ENCODE measurements around the gene NME1. TPM values are rescaled to one million over a fixed set of nuclear protein-coding genes. Genes with fewer than 3 reads are reported as not detected.

Gene NME1
- total RNA-seq, 2 donors from 2014 or later: 17.2 to 19.9 TPM

DNA sequence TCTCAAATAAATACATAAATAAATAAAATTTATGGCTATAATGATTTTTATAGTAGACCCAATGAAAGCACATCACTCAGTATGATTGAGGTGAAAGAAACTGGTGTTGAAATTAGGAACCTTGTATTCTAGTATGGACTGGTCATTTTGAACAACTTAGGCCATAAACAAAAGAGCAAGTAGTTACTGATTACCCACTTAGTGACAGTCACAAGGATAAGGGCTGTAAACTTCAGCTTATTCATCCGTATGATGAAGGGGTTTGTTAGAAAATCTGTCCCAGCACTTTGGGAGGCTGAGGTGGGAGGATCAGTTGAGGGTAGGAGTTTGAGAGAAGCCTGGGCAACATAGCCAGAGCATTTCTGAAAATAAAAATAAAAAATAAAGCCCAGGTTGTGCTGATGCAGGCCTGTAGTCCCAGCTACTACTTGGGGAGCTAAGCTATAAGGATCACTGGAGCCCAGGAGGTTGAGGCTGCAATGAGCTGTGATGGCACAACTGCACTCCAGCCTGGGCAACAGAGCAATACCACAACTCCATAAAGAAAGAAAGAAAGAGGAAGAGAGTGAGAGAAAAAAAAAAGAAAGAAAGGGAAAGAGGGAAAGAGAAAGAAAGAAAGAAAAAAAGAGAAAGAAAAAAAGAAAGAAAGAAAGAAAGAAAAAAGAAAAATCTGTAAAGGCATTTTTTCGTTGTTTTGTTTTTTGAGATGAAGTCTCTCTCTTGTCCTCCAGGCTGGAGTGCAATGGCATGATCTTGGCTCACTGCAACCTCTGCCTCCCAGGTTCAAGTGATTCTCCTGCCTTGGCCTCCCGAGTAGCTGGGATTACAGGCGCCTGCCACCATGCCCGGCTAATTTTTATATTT is 28.5 kb upstream of the NME1 start:
- no peak overlapping the region for H3K27ac Mint-ChIP-seq

DNA sequence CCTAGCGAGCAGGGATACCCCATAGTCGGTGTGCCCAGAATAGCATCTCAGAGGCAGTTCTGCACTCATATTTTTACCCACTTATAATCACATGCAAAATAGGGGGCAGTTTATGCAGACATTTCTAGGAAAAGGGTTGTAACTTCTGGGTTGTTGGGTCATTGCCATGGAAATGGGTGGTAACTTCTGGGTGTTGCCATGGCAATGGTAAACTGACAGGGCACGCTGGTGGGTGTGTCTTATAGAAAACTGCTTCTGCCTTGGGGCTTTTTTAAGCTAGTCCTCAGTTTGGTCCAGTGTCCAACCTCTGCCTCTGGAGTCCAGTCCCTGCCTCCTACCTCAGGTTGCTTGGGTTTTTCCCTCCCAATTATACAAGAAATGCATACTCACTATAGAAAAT is 25.3 kb upstream of the NME1 start:
- DNase-seq: no peak
- no peak overlapping the region for H3K4me3 Mint-ChIP-seq
- peak; percentile 23 for ATAC-seq
- H3K36me3 Mint-ChIP-seq (ENCODE audit: low read depth): no peaks in the 10 kb centered on the region
- no peak overlapping the region for H3K27ac Mint-ChIP-seq
- no peaks in the 10 kb centered on the region for H3K27me3 Mint-ChIP-seq
- H3K9me3 ChIP-seq (ENCODE audit: control insufficient read depth, low read length, poor library complexity, severe bottlenecking): no peaks in the 10 kb centered on the region
- H3K4me1 Mint-ChIP-seq: peaks cover 3% of the 10 kb centered on the region

More for the DNA sequence above, 28.5 kb upstream of the NME1 start:
- Mint-ChIP-seq H3K36me3 (ENCODE audit: low read depth) (no peaks in the 10 kb centered on the region), H3K4me1 (peaks cover 21% of the 10 kb centered on the region), H3K4me3 (peak overlapping the region; percentile 45), H3K27me3 (no peaks in the 10 kb centered on the region)
- no peaks in the 10 kb centered on the region for H3K9me3 ChIP-seq (ENCODE audit: control insufficient read depth, low read length, poor library complexity, severe bottlenecking)
- ATAC-seq (no peak), DNase-seq (no peak)

DNA sequence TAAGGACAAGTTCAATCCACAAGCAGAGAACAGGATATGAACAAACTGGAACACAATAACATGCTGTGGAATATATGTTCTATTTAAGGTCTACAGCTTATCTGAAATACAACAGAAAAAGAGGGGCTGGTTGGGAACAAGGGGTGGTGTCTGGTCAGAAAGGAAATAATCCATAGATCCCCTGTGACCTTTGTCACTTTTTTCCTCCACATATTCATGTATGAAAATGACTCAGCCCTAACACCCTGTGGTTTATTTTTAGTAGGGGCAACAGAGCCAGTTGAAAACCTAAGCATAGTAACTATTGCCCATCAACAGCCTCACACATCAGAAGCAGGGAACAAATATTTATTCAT is 20.4 kb upstream of the NME1 start:
- ATAC-seq: no peak
- H3K27ac Mint-ChIP-seq: no peak overlapping the region

DNA sequence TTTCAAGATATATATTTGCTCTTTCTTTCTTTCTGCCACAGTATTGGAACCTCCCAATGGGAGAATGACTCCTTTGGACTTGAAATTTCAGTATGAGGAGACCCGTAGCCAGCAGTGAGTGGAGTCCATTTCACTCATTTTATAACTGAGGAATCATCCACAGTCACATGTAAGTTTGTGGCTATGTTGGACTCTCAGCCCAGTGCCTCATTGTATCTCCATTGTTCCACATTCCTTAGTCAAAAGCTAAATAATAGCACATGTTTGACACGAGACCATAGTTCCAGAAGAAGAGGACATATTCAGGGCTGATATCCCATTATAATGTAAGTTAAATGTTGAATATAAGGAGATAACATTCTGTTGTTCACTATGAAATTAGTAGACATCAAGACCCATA is 20.0 kb upstream of the NME1 start:
- Mint-ChIP-seq H3K36me3 (ENCODE audit: low read depth) (peaks cover 3% of the 10 kb centered on the region), H3K4me3 (no peak overlapping the region)
- ATAC-seq: no peak

More for the DNA sequence above, 20.4 kb upstream of the NME1 start:
- H3K9me3 ChIP-seq (ENCODE audit: control insufficient read depth, low read length, poor library complexity, severe bottlenecking): no peaks in the 10 kb centered on the region
- no peaks in the 10 kb centered on the region for H3K27me3 Mint-ChIP-seq
- peaks cover 3% of the 10 kb centered on the region for H3K36me3 Mint-ChIP-seq (ENCODE audit: low read depth)
- DNase-seq: no peak
- H3K4me3 Mint-ChIP-seq: no peak overlapping the region
- no peaks in the 10 kb centered on the region for H3K4me1 Mint-ChIP-seq

DNA sequence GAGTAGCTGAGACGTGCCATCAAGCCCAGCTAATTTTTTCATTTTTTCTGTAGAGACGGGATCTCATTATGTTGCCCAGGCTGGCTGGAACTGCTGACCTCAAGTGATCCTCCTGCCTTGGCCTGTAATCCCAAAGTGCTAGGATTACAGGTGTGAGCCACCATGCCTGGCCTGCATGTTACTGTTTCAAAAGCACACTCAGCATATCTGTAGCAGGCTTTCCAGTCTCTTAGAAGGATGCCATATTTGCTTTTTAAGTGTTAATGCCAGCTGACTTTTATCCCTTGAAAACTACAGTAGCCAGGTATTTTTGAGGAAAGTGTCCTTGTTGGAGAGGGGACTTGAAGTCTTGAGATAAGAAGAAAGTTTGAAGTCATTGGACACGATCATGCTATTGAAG is 17.4 kb upstream of the NME1 start:
- no peak overlapping the region for H3K27ac Mint-ChIP-seq

More for the DNA sequence above, 20.0 kb upstream of the NME1 start:
- no peaks in the 10 kb centered on the region for H3K9me3 ChIP-seq (ENCODE audit: control insufficient read depth, low read length, poor library complexity, severe bottlenecking)
- Mint-ChIP-seq H3K4me1 (no peaks in the 10 kb centered on the region), H3K27me3 (no peaks in the 10 kb centered on the region), H3K27ac (no peak overlapping the region)
- DNase-seq: no peak

DNA sequence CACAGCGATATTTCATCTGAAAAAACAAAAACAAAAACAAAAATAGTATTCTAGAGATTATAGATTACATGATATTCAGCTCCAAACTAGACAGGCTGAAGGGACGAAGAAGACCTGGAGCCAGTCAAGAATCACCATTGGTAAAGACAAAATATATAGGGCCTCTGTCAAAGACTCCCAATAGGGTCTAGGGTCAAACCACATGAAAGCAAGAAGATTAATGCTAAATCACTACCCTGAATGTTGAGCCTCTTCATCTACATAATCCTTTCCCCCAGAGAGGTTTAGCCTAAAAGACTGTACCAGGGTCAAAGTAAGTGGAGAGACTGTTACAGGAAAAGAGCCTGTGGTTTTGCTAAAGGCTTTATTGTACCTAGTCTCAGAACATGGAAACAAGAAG is 10.8 kb upstream of the NME1 start:
- ATAC-seq: no peak
- Mint-ChIP-seq H3K36me3 (ENCODE audit: low read depth) (peaks cover 1% of the 10 kb centered on the region), H3K4me3 (no peak overlapping the region), H3K27me3 (no peaks in the 10 kb centered on the region), H3K27ac (no peak overlapping the region), H3K4me1 (peaks cover 2% of the 10 kb centered on the region)
- no peaks in the 10 kb centered on the region for H3K9me3 ChIP-seq (ENCODE audit: control insufficient read depth, low read length, poor library complexity, severe bottlenecking)
- DNase-seq: no peak

More for the DNA sequence above, 17.4 kb upstream of the NME1 start:
- H3K4me1 Mint-ChIP-seq: no peaks in the 10 kb centered on the region
- peaks cover 3% of the 10 kb centered on the region for H3K36me3 Mint-ChIP-seq (ENCODE audit: low read depth)
- H3K4me3 Mint-ChIP-seq: no peak overlapping the region
- ATAC-seq (no peak), DNase-seq (no peak)
- no peaks in the 10 kb centered on the region for H3K9me3 ChIP-seq (ENCODE audit: control insufficient read depth, low read length, poor library complexity, severe bottlenecking)
- H3K27me3 Mint-ChIP-seq: no peaks in the 10 kb centered on the region

DNA sequence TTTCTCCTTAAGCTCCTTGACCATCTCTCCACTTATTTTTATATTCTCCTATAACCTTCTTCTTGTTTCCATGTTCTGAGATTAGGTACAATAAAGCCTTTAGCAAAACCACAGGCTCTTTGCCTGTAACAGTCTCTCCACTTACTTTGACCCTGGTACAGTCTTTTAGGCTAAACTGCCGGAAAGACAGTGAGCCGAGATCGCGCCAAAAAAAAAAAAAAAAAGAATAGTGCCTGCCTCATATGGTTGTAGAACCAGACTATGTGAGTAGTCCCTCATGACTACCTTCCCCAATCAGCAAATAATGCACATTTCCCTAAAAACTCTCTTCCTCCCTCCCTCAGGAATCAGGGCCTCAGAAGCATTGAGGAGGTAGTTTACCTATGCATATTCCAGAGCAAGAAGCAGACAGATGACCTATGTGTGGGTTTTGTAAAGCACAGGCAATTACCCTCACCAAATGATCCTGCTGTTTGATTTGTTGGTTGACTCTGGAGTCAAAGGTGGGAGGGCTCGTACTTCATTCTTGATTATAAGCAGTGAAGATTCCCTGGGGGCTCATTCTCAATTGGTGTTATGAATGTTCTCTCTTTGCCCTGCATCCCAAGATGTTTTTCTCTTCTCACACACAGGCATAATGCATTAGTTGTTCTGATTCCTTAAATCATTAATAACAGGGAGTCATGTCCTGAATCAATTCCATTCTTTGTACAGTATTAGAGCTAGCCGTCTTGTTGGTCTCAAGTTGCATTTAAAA is 8.9 kb upstream of the NME1 start:
- ATAC-seq (no peak), DNase-seq (no peak)
- Mint-ChIP-seq H3K4me3 (no peak overlapping the region), H3K4me1 (peaks cover 2% of the 10 kb centered on the region), H3K36me3 (ENCODE audit: low read depth) (no peaks in the 10 kb centered on the region), H3K27ac (no peak overlapping the region), H3K27me3 (no peaks in the 10 kb centered on the region)
- H3K9me3 ChIP-seq (ENCODE audit: control insufficient read depth, low read length, poor library complexity, severe bottlenecking): no peaks in the 10 kb centered on the region

DNA sequence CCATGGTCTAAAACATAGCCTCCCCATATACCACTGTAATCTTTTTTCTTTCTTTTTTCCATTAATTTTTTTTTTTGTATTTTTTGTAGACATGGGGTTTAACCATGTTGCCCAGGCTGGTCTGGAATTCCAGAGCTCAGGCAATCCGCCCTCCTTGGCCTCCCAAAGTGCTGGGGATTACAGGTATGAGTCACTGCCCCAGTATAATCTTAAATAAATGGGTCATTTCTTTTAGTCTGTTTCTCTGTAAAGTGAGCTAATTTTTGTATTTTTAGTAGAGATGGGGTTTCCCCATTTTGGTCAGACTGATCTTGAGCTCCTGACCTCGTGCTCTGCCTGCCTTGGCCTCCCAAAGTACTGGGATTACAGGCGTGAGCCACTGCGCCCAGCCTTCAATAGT is 5.7 kb upstream of the NME1 start:
- H3K27ac Mint-ChIP-seq: no peak overlapping the region
- no peak for DNase-seq
- no peaks in the 10 kb centered on the region for H3K9me3 ChIP-seq (ENCODE audit: control insufficient read depth, low read length, poor library complexity, severe bottlenecking)
- no peaks in the 10 kb centered on the region for H3K36me3 Mint-ChIP-seq (ENCODE audit: low read depth)
- H3K4me3 Mint-ChIP-seq: no peak overlapping the region
- peaks cover 2% of the 10 kb centered on the region for H3K4me1 Mint-ChIP-seq
- no peaks in the 10 kb centered on the region for H3K27me3 Mint-ChIP-seq
- ATAC-seq: no peak

DNA sequence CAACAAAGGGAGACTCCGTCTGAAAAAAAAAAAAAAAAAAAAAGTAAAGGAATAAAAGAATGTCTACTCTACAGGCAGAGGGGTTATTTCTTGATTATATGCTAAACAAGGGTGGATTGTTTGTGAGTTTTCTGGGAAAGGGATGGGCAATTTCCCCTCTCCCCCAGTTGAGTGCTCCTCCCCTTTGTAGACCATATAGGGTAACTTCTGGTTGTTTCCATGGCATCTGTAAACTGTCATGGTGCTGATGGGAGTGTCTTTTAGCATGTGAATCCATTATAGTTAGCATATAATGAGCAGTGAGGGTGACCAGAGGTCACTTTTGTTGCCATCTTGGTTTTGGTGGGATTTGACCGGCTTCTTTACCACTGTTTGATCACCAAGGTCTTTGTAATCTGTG is 4.2 kb upstream of the NME1 start:
- Mint-ChIP-seq H3K4me3 (no peak overlapping the region), H3K27ac (no peak overlapping the region), H3K36me3 (ENCODE audit: low read depth) (no peaks in the 10 kb centered on the region), H3K4me1 (peaks cover 2% of the 10 kb centered on the region), H3K27me3 (no peaks in the 10 kb centered on the region)
- DNase-seq: no peak
- H3K9me3 ChIP-seq (ENCODE audit: control insufficient read depth, low read length, poor library complexity, severe bottlenecking): no peaks in the 10 kb centered on the region
- ATAC-seq: no peak

DNA sequence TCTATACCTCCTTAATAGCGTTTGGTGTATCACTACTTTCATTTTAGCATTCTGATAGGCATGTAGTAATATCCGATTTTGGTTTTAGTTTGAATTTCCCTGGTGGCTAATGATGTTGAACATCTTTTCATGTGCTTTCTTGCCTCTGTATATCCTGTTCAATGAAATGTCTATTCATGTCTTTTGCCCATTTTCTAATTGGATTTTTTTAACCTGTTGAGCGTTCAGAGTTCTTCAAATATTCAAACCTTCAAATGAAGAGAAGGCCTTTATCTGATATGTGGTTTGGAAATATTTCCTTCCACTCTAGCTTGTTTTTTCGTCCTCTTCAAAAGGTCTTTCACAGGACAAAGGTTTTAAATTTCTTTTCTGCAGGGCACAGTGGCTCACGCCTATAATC is 2.4 kb upstream of the NME1 start:
- Mint-ChIP-seq H3K27me3 (no peaks in the 10 kb centered on the region), H3K36me3 (ENCODE audit: low read depth) (no peaks in the 10 kb centered on the region), H3K4me3 (no peak overlapping the region), H3K27ac (no peak overlapping the region), H3K4me1 (peaks cover 7% of the 10 kb centered on the region)
- no peaks in the 10 kb centered on the region for H3K9me3 ChIP-seq (ENCODE audit: control insufficient read depth, low read length, poor library complexity, severe bottlenecking)
- ATAC-seq (no peak), DNase-seq (no peak)

DNA sequence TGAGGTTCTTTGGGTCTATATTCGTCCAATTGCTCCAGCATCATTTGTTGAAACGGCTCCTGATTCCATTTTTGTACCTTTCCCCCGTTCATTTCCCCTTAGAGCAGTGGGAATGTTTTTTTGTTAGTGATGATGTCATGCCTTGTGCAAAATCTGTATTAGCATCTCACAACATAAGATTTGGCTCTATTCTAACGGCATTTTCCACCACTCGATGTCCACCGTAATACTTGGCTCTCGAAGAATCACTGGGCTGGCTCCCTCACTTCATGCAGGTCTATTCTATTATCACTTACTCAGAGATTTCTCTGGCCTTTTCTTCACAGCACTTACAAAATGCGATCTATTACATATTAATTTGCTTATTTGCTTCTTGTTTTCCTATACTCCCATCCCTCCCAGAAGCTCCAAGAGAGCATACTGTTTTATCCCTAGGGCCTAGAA is 571 bp upstream of the NME1 start:
- Mint-ChIP-seq H3K27me3 (no peaks in the 10 kb centered on the region), H3K27ac (no peak overlapping the region), H3K4me3 (no peak overlapping the region), H3K36me3 (ENCODE audit: low read depth) (no peaks in the 10 kb centered on the region), H3K4me1 (peaks cover 5% of the 10 kb centered on the region)
- DNase-seq: no peak
- H3K9me3 ChIP-seq (ENCODE audit: control insufficient read depth, low read length, poor library complexity, severe bottlenecking): no peaks in the 10 kb centered on the region
- ATAC-seq: no peak

DNA sequence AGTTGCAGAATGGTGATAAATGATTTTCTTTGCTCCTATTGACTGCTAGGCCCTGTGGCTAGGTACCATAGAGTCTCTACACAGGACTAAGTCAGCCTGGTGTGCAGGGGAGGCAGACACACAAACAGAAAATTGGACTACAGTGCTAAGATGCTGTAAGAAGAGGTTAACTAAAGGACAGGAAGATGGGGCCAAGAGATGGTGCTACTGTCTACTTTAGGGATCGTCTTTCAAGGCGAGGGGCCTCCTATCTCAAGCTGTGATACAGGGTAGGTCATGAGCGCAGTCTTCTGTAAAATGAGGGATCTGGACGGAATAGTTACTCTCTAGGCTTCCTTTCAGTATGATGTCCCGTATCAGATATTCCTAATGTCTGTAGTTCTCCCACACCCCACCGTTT is 817 bp downstream of the NME1 start:
- ATAC-seq (no peak), DNase-seq (no peak)
- Mint-ChIP-seq H3K36me3 (ENCODE audit: low read depth) (no peaks in the 10 kb centered on the region), H3K4me1 (peaks cover 5% of the 10 kb centered on the region), H3K27ac (no peak overlapping the region), H3K4me3 (no peak overlapping the region), H3K27me3 (no peaks in the 10 kb centered on the region)
- no peaks in the 10 kb centered on the region for H3K9me3 ChIP-seq (ENCODE audit: control insufficient read depth, low read length, poor library complexity, severe bottlenecking)

DNA sequence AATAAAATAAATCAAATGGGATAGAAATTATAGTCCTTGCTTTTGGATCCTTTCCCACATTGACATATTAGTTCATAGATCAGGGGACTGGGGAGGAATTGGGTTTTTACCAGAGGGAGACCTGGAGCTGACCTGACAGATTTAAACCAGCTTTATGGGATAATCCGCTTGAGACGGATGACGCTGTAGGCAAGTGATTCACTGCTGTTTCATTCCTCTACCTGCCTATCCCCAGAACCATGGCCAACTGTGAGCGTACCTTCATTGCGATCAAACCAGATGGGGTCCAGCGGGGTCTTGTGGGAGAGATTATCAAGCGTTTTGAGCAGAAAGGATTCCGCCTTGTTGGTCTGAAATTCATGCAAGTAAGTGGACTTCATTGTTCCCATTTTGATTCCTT is 2.1 kb downstream of the NME1 start:
- Mint-ChIP-seq H3K36me3 (ENCODE audit: low read depth) (no peaks in the 10 kb centered on the region), H3K4me3 (no peak overlapping the region), H3K27ac (no peak overlapping the region), H3K4me1 (peaks cover 5% of the 10 kb centered on the region), H3K27me3 (no peaks in the 10 kb centered on the region)
- no peak for ATAC-seq
- no peaks in the 10 kb centered on the region for H3K9me3 ChIP-seq (ENCODE audit: control insufficient read depth, low read length, poor library complexity, severe bottlenecking)
- DNase-seq: no peak
